Heart left ventricle (tissue), 16 donors: ENCODE measurements around the gene FASTKD1. TPM values are rescaled to one million over a fixed set of nuclear protein-coding genes. Genes with fewer than 3 reads are reported as not detected.

ENCODE experiments used
- ATAC-seq, 4 donors: fragments of 200-7000 bp; cut with Tn5 transposase; one replicate each; pipeline ENCODE4 v1.9.1; 2020 to 2022; ENCODE audit warnings: moderate library complexity in 4 of 4, mild to moderate bottlenecking in 3 of 4, moderate number of reproducible peaks in 1 of 4
- DNase-seq, 5 donors: peaks; one replicate each; pipeline ENCODE4 v3.0.0-alpha.2; 2020
- H3K27ac ChIP-seq, 12 donors: fragments of 200-600 bp; sonication (generic) in 4 of 12; one replicate each; pipeline versions ENCODE4 v1.5.0 to v1.8.0; 2016 to 2022; ENCODE audit warnings: mild to moderate bottlenecking in 2 of 12
- H3K27me3 ChIP-seq, 9 donors: fragments of 200-600 bp; sonication (generic) in 2 of 9; one replicate each; pipeline versions ENCODE4 v1.5.1 to v1.8.0; 2016 to 2022; ENCODE audit warnings: mild to moderate bottlenecking in 3 of 9
- H3K36me3 ChIP-seq, 9 donors: fragments of 200-600 bp; sonication (generic) in 2 of 9; one replicate each; pipeline versions ENCODE4 v1.5.0 to v1.8.0; 2018 to 2022; ENCODE audit warnings: mild to moderate bottlenecking in 2 of 9
- H3K4me1 ChIP-seq, 12 donors: fragments of 200-600 bp; sonication (generic) in 4 of 12; one replicate each; pipeline versions ENCODE4 v1.5.0 to v1.8.0; 2016 to 2022; ENCODE audit warnings: mild to moderate bottlenecking in 3 of 12
- H3K4me3 ChIP-seq, 12 donors: fragments of 200-600 bp; sonication (generic) in 4 of 12; one replicate each; pipeline versions ENCODE4 v1.5.0 to v1.8.0; 2017 to 2022; ENCODE audit warnings: mild to moderate bottlenecking in 9 of 12, moderate library complexity in 4 of 12
- H3K9me3 ChIP-seq, 12 donors: fragments of 200-600 bp; sonication (generic) in 4 of 12; one replicate each; pipeline versions ENCODE4 v1.5.0 to v1.8.0; 2016 to 2022; ENCODE audit warnings: mild to moderate bottlenecking in 1 of 12
- POLR2A ChIP-seq, 2 donors: fragments of 450-650 bp; IDR thresholded peaks; one replicate each; pipeline ENCODE4 v1.6.1; 2017; ENCODE audit warnings: antibody characterized with exemption in 2 of 2, mild to moderate bottlenecking in 2 of 2, moderate library complexity in 2 of 2
- WGBS, 4 donors: extraction: QIAGEN DNeasy Blood & Tissue Kit in 2 of 4; methylation state at CpG; one replicate each; pipeline versions ENCODE4 v1.1.5 to v1.1.7; 2013 to 2018; 5-methylcytosine and 5-hydroxymethylcytosine counted together
- intact Hi-C, 10 donors: fragments of 100-400 bp; cut with DNase I; formaldehyde crosslinking; loops; one replicate each; pipeline versions ENCODE4 v1.11.1 to v1.14.2; 2022
- polyA plus RNA-seq, 2 donors: library from polyadenylated mRNA; stranded (reverse); fragments of 200-250 nt; gene quantifications; one replicate each; pipeline ENCODE4 v1.2.3, GENCODE V29; 2013
- total RNA-seq, 9 donors: library from RNA; depleted of rRNA in 2 of 9; stranded (reverse); fragments of >200 nt in 2 of 9; fragmentation: NEBNext Ultra II Directional in 3 of 9; extraction: Animal tissue kit (Norgen Biotek cat#: 25700) in 3 of 9; gene quantifications; one replicate each; pipeline versions ENCODE4 v1.1.0 to v1.2.4, GENCODE V29; 2016 to 2023
- TF ChIP-seq, protein P1 (sequence below), 12 donors: fragments of 200-600 bp; sonication (generic) in 4 of 12; IDR thresholded peaks; one replicate each; pipeline versions ENCODE4 v1.5.0 to v1.8.0; 2018 to 2022; ENCODE audit warnings: antibody characterized with exemption in 12 of 12, mild to moderate bottlenecking in 5 of 12
- donor health status: ischemic (EF 13 %, LVEDD 7.1; RV severe dilation, severe dysfunction).
- donor health status: healthy with polysubstance abuse.
- donor health status: DM: no; HTN: yes; CAD: no.
- donor health status: DM: no; HTN: no; CAD: no.
- donor health status: ischemic (EF 25% LVEDD 6.9; RV normal size, moderate dysfunction).
- donor health status: ischemic (EF 25% LVEDD 5.7; RV mildly dilated, moderate dysfunction).
- donor health status: healthy.
- donor health status: DM: yes; HTN: yes; CAD: no.
- donor health status: ischemic (EF 35%, LVEDD 5.7; RV mildly dilated, moderate dysfunction).
- donor health status: nonischemic (EF 11% LVEDD 7.7; RV severe dilation, severe dysfunction).
- donor health status: DM: yes; HTN: yes; CAD: no.
- donor health status: PGD.
- donor health status: ischemic (EF 29% LVEDD 5.4; RV normal size, mild dysfunction).
- donor health status: nonischemic (EF 23%, LVEDD 6.1; RV moderate dilation, normal function).

FASTKD1 gene
- total and polyA plus RNA-seq, 11 donors, result 25.3 to 154 (median 69.4) TPM

DNA sequence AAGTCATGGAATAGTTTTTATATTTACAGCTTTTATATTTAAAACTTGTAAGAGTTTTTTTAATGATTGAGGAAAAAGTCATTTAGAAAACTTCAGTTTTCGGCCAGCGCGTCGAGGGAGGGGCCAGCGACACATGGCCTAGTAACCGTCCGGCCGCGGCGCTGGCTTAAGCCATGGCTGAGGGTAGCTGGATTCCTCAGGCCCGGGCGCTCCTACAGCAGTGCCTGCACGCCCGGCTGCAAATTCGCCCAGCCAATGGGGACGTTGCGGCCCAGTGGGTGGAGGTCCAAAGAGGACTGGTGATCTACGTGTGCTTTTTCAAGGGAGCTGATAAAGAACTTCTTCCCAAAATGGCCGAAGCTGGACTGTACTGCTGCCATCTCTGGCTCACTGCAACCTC lies 69.0 kb downstream of the FASTKD1 start:
- Histone ChIP-seq H3K4me3 (no peak overlapping the region), H3K9me3 (no peaks in the 10 kb centered on the region), H3K36me3 (peaks cover 0 to 52% (median 27%) of the 10 kb centered on the region in 9 donors), H3K27ac (no peak overlapping the region), H3K27me3 (no peaks in the 10 kb centered on the region), H3K4me1 (peaks cover 0 to 11% (median 0%) of the 10 kb centered on the region in 12 donors)
- TF ChIP-seq, protein P1, sequence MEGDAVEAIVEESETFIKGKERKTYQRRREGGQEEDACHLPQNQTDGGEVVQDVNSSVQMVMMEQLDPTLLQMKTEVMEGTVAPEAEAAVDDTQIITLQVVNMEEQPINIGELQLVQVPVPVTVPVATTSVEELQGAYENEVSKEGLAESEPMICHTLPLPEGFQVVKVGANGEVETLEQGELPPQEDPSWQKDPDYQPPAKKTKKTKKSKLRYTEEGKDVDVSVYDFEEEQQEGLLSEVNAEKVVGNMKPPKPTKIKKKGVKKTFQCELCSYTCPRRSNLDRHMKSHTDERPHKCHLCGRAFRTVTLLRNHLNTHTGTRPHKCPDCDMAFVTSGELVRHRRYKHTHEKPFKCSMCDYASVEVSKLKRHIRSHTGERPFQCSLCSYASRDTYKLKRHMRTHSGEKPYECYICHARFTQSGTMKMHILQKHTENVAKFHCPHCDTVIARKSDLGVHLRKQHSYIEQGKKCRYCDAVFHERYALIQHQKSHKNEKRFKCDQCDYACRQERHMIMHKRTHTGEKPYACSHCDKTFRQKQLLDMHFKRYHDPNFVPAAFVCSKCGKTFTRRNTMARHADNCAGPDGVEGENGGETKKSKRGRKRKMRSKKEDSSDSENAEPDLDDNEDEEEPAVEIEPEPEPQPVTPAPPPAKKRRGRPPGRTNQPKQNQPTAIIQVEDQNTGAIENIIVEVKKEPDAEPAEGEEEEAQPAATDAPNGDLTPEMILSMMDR (IDR thresholded peaks at IDR 0.05), result no peak
- no peak for TF ChIP-seq POLR2A (IDR thresholded peaks at IDR 0.05)
- intact Hi-C loops, result no loop called here
- WGBS, 4 donors, result 95 to 98% (median 96%) methylated on average over 14 to 19 of the region's 19 CpGs
- DNase-seq (no peak), ATAC-seq (no peak)

DNA sequence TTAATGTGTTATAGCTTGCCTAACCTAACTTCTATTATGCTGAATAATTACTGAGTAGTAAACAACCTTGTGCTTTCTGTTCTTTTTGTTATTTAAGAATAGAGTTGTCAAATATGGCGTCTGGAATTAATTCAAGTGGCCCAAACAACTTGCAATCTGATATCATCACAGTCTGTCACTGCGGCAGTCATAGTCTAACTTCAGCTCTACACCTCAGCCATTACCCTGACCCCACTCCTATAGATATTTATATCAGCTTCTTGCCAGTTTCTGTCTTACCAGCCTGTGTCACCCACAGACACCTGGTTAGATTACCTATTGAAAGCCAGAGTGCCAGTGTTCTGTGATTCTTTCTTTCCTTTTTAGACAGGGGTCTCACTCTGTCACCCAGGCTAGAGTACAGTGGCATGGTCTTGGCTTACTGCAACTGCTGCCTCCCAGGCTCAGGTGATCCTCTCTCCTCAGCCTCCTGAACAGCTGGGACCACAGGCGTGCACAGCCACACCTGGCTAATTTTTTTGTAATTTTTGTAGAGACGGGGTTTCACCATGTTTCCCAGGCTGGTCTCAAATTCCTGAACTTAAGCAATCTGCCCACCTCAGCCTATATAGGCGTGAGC lies 78.2 kb downstream of the FASTKD1 start:
- Histone ChIP-seq H3K27me3 (no peaks in the 10 kb centered on the region), H3K36me3 (peaks cover 0 to 78% (median 15%) of the 10 kb centered on the region in 9 donors), H3K27ac (no peak overlapping the region), H3K9me3 (no peaks in the 10 kb centered on the region), H3K4me3 (no peak overlapping the region), H3K4me1 (no peaks in the 10 kb centered on the region)
- DNase-seq, result no peak
- intact Hi-C loops, result no loop called here
- 94 to 98% (median 95%) methylated on average over 5 of the region's 5 CpGs for WGBS, 4 donors
- no peak for ATAC-seq
- TF ChIP-seq, protein P1 (IDR thresholded peaks at IDR 0.05), result no peak
- TF ChIP-seq POLR2A (IDR thresholded peaks at IDR 0.05), result no peak

DNA sequence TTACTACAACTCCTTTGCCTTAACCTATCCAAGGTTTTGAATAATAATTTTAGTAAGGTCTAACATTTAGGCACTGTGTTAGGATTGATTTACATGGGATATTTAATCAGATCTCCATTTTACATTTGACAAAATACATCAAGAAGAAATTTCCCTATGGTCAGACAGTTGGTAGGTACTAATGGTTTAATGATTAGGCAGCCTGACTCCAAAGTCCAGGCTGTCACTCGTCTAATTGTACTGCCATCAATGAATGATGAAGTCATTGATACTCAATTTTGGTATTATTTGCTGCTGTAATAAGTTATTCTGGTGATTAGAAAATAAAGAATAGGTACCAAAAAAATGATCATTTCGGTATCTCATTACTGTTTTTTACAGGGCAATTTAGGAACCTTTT lies 80.3 kb downstream of the FASTKD1 start:
- TF ChIP-seq POLR2A (IDR thresholded peaks at IDR 0.05), result no peak
- TF ChIP-seq, protein P1 (IDR thresholded peaks at IDR 0.05), result no peak
- Histone ChIP-seq H3K4me3 (no peak overlapping the region), H3K27ac (no peak overlapping the region), H3K9me3 (no peaks in the 10 kb centered on the region), H3K27me3 (no peaks in the 10 kb centered on the region), H3K4me1 (no peaks in the 10 kb centered on the region), H3K36me3 (peaks cover 0 to 68% (median 14%) of the 10 kb centered on the region in 9 donors)
- no peak for DNase-seq
- intact Hi-C loops, result no loop called here
- no peak for ATAC-seq
- 89 to 95% (median 92%) methylated on average over 2 of the region's 2 CpGs for WGBS, 4 donors

DNA sequence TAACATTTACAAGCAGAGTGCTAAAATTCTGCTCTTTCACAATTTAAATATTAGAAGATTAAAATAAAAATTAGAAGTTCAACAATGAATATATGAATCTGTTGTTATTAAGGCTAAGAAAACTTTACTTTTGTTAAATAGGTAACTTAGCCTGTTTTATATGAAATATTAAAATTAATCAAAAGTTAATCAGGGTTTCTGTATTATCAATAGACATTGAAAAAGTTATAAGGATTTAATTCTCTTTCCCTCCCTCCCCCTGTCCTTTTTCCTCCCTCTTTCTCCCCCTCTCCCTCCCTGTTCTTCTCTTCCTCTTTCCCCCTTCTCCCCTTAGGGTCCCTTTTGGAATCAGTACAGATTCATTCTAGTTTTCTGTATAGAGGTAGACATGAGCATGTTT lies 82.3 kb downstream of the FASTKD1 start:
- no peaks in the 10 kb centered on the region for H3K27me3 ChIP-seq
- H3K4me3 ChIP-seq, result no peak overlapping the region
- no peaks in the 10 kb centered on the region for H3K4me1 ChIP-seq
- peaks cover 0 to 76% (median 14%) of the 10 kb centered on the region in 9 donors for H3K36me3 ChIP-seq
- no peak overlapping the region for H3K27ac ChIP-seq
- ATAC-seq (no peak), DNase-seq (no peak)
- intact Hi-C loops, result no loop called here
- no peak for TF ChIP-seq POLR2A (IDR thresholded peaks at IDR 0.05)
- TF ChIP-seq, protein P1 (IDR thresholded peaks at IDR 0.05), result no peak
- no peaks in the 10 kb centered on the region for H3K9me3 ChIP-seq
